Measurements from ENCODE around the gene CD9. TPM values are rescaled to one million over a fixed set of nuclear protein-coding genes. Genes with fewer than 3 reads are reported as not detected.

Gene CD9
- polyA plus RNA-seq, 3 donors: 173 to 215 (median 209) TPM

Other genes with a start within 250 kb of the CD9 start
- 10 to 100 TPM in 1 of 3 donors, 1 to 10 TPM in 2; 7.4 to 12.5 (median 9.5) TPM for gene VWF, start 75.7 kb upstream of the CD9 start, polyA plus RNA-seq (ENCODE audit: insufficient read length in 3 of 3)
- 1 to 10 TPM; 3.1 to 3.8 (median 3.1) TPM for gene PLEKHG6, start 110.3 kb downstream of the CD9 start, polyA plus RNA-seq (ENCODE audit: insufficient read length in 3 of 3)
- gene TNFRSF1A, start 141.7 kb downstream of the CD9 start, polyA plus RNA-seq (ENCODE audit: insufficient read length in 3 of 3): 100 to 1,000 TPM in 2 of 3 donors, 10 to 100 TPM in 1; 86.6 to 103 (median 101) TPM
- gene SCNN1A, start 175.2 kb downstream of the CD9 start, polyA plus RNA-seq (ENCODE audit: insufficient read length in 3 of 3): 10 to 100 TPM; 68.1 to 74.0 (median 70.4) TPM
- gene LTBR, start 183.8 kb downstream of the CD9 start, polyA plus RNA-seq (ENCODE audit: insufficient read length in 3 of 3): 10 to 100 TPM; 54.1 to 59.7 (median 57.7) TPM
- gene CD27, start 244.6 kb downstream of the CD9 start, polyA plus RNA-seq (ENCODE audit: insufficient read length in 3 of 3): under 1 TPM; 0.31 to 0.98 (median 0.85) TPM